Measurements from ENCODE around the gene LDAH.
"Not testable (repeated sequence)": the region's sequence is repeated elsewhere in the genome, so short reads cannot be mapped to it uniquely, and the experiment has no call there.

The LDAH gene

GRCh38 chr2:20796374-20796791 is 26.5 kb downstream of the LDAH start:
- ATAC-seq (ENCODE audit: insufficient read depth, low read depth) (no peak), DNase-seq (no peak)
- Histone ChIP-seq H3K27ac (ENCODE audit: low read length) (no peak overlapping the region), H4K20me1 (ENCODE audit: insufficient read depth, low read length) (no peaks in the 10 kb centered on the region), H3K9me3 (ENCODE audit: insufficient read depth, low read length, severe bottlenecking) (no peaks in the 10 kb centered on the region), H2AFZ (ENCODE audit: low read depth, low read length) (no peak overlapping the region), H3K27me3 (ENCODE audit: insufficient read depth, low read length, poor library complexity) (no peaks in the 10 kb centered on the region), H3K36me3 (ENCODE audit: insufficient read depth, low read length) (no peaks in the 10 kb centered on the region; the same call in 1 of the 2 replicates), H3K9ac (ENCODE audit: low read depth, low read length) (no peak overlapping the region), H3K4me1 (ENCODE audit: insufficient read depth, low read length) (no peaks in the 10 kb centered on the region), H3K79me2 (ENCODE audit: insufficient read depth, low read length) (0 out of 2 replicates have a peak, but pooled peaks cover 2% of the 10 kb centered on the region), H3K4me2 (ENCODE audit: insufficient read depth, low read length) (no peak overlapping the region), H3K4me3 (ENCODE audit: low read depth in 1 of 2, low read length in 2 of 2) (no peak overlapping the region)
- no peak for TF ChIP-seq EZH2 (IDR thresholded peaks at IDR 0.05; ENCODE audit: borderline replicate concordance, low read depth, low read length, severe bottlenecking)

- not testable (repeated sequence) for H2AFZ ChIP-seq (ENCODE audit: low read depth, low read length); H4K20me1 ChIP-seq (ENCODE audit: insufficient read depth, low read length); H3K9ac ChIP-seq (ENCODE audit: low read depth, low read length); H3K4me2 ChIP-seq (ENCODE audit: insufficient read depth, low read length); H3K27me3 ChIP-seq (ENCODE audit: insufficient read depth, low read length, poor library complexity); H3K27ac ChIP-seq (ENCODE audit: low read length); H3K9me3 ChIP-seq (ENCODE audit: insufficient read depth, low read length, severe bottlenecking); H3K4me3 ChIP-seq (ENCODE audit: low read depth in 1 of 2, low read length in 2 of 2); DNase-seq; ATAC-seq (ENCODE audit: insufficient read depth, low read depth); H3K4me1 ChIP-seq (ENCODE audit: insufficient read depth, low read length); H3K79me2 ChIP-seq (ENCODE audit: insufficient read depth, low read length)
- peaks cover 12% of the 10 kb centered on the region for H3K36me3 ChIP-seq (ENCODE audit: insufficient read depth, low read length)
Measured at GRCh38 chr2:20793944-20794343, 29.0 kb downstream of the LDAH start.

GRCh38 chr2:20781656-20782265 is 41.1 kb downstream of the LDAH start:
- Histone ChIP-seq H4K20me1 (ENCODE audit: insufficient read depth, low read length) (no peaks in the 10 kb centered on the region), H3K36me3 (ENCODE audit: insufficient read depth, low read length) (peaks cover 3% of the 10 kb centered on the region; the same call in 1 of the 2 replicates), H3K4me3 (ENCODE audit: low read depth in 1 of 2, low read length in 2 of 2) (no peak overlapping the region), H3K27ac (ENCODE audit: low read length) (no peak overlapping the region), H2AFZ (ENCODE audit: low read depth, low read length) (no peak overlapping the region), H3K79me2 (ENCODE audit: insufficient read depth, low read length) (no peaks in the 10 kb centered on the region), H3K27me3 (ENCODE audit: insufficient read depth, low read length, poor library complexity) (no peaks in the 10 kb centered on the region), H3K9ac (ENCODE audit: low read depth, low read length) (no peak overlapping the region), H3K4me2 (ENCODE audit: insufficient read depth, low read length) (no peak overlapping the region), H3K4me1 (ENCODE audit: insufficient read depth, low read length) (no peaks in the 10 kb centered on the region), H3K9me3 (ENCODE audit: insufficient read depth, low read length, severe bottlenecking) (no peaks in the 10 kb centered on the region)
- peak; percentile 32 for DNase-seq
- peak; percentile 72 for ATAC-seq (ENCODE audit: insufficient read depth, low read depth)
- TF ChIP-seq CTCF (IDR thresholded peaks at IDR 0.05; ENCODE audit: borderline replicate concordance, extremely low read depth, low read length, poor library complexity, severe bottlenecking) = peak; percentile 68
- TF ChIP-seq EZH2 (IDR thresholded peaks at IDR 0.05; ENCODE audit: borderline replicate concordance, low read depth, low read length, severe bottlenecking) = no peak

- ATAC-seq (ENCODE audit: insufficient read depth, low read depth) (no peak), DNase-seq (no peak)
- H3K9ac ChIP-seq (ENCODE audit: low read depth, low read length) = no peak overlapping the region
- no peaks in the 10 kb centered on the region for H3K4me1 ChIP-seq (ENCODE audit: insufficient read depth, low read length)
- H3K27me3 ChIP-seq (ENCODE audit: insufficient read depth, low read length, poor library complexity) = no peaks in the 10 kb centered on the region
- no peak overlapping the region for H3K4me3 ChIP-seq (ENCODE audit: low read depth in 1 of 2, low read length in 2 of 2)
- no peak for TF ChIP-seq CTCF (IDR thresholded peaks at IDR 0.05; ENCODE audit: borderline replicate concordance, extremely low read depth, low read length, poor library complexity, severe bottlenecking)
- TF ChIP-seq EZH2 (IDR thresholded peaks at IDR 0.05; ENCODE audit: borderline replicate concordance, low read depth, low read length, severe bottlenecking) = no peak
- H3K79me2 ChIP-seq (ENCODE audit: insufficient read depth, low read length) = no peaks in the 10 kb centered on the region
- H3K9me3 ChIP-seq (ENCODE audit: insufficient read depth, low read length, severe bottlenecking) = no peaks in the 10 kb centered on the region
- no peak overlapping the region for H3K4me2 ChIP-seq (ENCODE audit: insufficient read depth, low read length)
- H3K27ac ChIP-seq (ENCODE audit: low read length) = no peak overlapping the region
- no peaks in the 10 kb centered on the region for H4K20me1 ChIP-seq (ENCODE audit: insufficient read depth, low read length)
- H2AFZ ChIP-seq (ENCODE audit: low read depth, low read length) = no peak overlapping the region
- H3K36me3 ChIP-seq (ENCODE audit: insufficient read depth, low read length) = peaks cover 22% of the 10 kb centered on the region
Measured at GRCh38 chr2:20771299-20771698, 51.6 kb downstream of the LDAH start.

Measured in DND-41 (cell line).